OCI-LY1 (cell line): ENCODE results near the gene URB2.

Experiments used
- H2AFZ ChIP-seq: fragments of 200-600 bp; sonication (generic), shearing (Covaris generic); 2 replicates; pipeline ENCODE4 v1.6.0; 2014; ENCODE audit warnings: antibody characterized with exemption, mild to moderate bottlenecking, low read length
- H3F3A ChIP-seq: fragments of 200-600 bp; sonication (generic), shearing (Covaris generic); 2 replicates; pipeline ENCODE4 v1.6.0; 2014; ENCODE audit warnings: mild to moderate bottlenecking, antibody characterized with exemption, low read length, moderate library complexity; ENCODE audit not compliant: insufficient read depth
- H3K27ac ChIP-seq: fragments of 200-600 bp; sonication (generic); 2 replicates; pipeline ENCODE4 v1.5.1; 2014; ENCODE audit warnings: low read length, mixed run types, mild to moderate bottlenecking, low read depth; ENCODE audit not compliant: poor library complexity, severe bottlenecking
- H3K27me3 ChIP-seq: fragments of 200-600 bp; sonication (generic); 2 replicates; pipeline ENCODE4 v1.6.0; 2014; ENCODE audit warnings: antibody characterized with exemption, mild to moderate bottlenecking, low read length, moderate library complexity; ENCODE audit not compliant: insufficient read depth
- H3K36me3 ChIP-seq: fragments of 200-600 bp; sonication (generic); 2 replicates; pipeline ENCODE4 v1.6.1; 2014; ENCODE audit warnings: mild to moderate bottlenecking, antibody characterized with exemption, low read length, moderate library complexity, mixed read lengths; ENCODE audit not compliant: insufficient read depth
- H3K4me1 ChIP-seq: fragments of 200-600 bp; sonication (generic); 2 replicates; pipeline ENCODE4 v1.5.1; 2014; ENCODE audit warnings: mild to moderate bottlenecking, low read length, moderate library complexity; ENCODE audit not compliant: insufficient read depth, severe bottlenecking
- H3K4me2 ChIP-seq: fragments of 200-600 bp; sonication (generic), shearing (Covaris generic); 2 replicates; pipeline ENCODE4 v1.6.1; 2014; ENCODE audit warnings: low read length
- H3K4me3 ChIP-seq: fragments of 200-600 bp; sonication (generic); 2 replicates; pipeline ENCODE4 v1.5.1; 2014; ENCODE audit warnings: low read length, low read depth, mild to moderate bottlenecking, mixed read lengths; ENCODE audit not compliant: poor library complexity, severe bottlenecking
- H3K79me2 ChIP-seq: fragments of 200-600 bp; shearing (Covaris generic); 2 replicates; pipeline ENCODE4 v1.6.1; 2016; ENCODE audit warnings: mixed run types, low read length, mixed read lengths; ENCODE audit not compliant: insufficient read depth
- H3K9ac ChIP-seq: fragments of 200-600 bp; sonication (generic), shearing (Covaris generic); 2 replicates; pipeline ENCODE4 v1.6.1; 2014; ENCODE audit warnings: mild to moderate bottlenecking, low read length, mixed read lengths
- H3K9me2 ChIP-seq: fragments of 200-600 bp; sonication (generic), shearing (Covaris generic); 2 replicates; pipeline ENCODE4 v1.6.1; 2014; ENCODE audit warnings: low read depth, mild to moderate bottlenecking, low read length, mixed read lengths
- H3K9me3 ChIP-seq: fragments of 200-600 bp; shearing (Covaris generic); 2 replicates; pipeline ENCODE4 v1.6.1; 2014; ENCODE audit warnings: low read length, mixed read lengths
- H4K20me1 ChIP-seq: fragments of 200-600 bp; sonication (generic), shearing (Covaris generic); 2 replicates; pipeline ENCODE4 v1.6.0; 2016; ENCODE audit warnings: mild to moderate bottlenecking, low read length; ENCODE audit not compliant: insufficient read depth
- EZH2 ChIP-seq: fragments of 200-600 bp; sonication (generic), shearing (Covaris generic); IDR thresholded peaks from 2 replicates; pipeline ENCODE4 v1.8.0; 2017; ENCODE audit warnings: borderline replicate concordance, mixed run types, mild to moderate bottlenecking, antibody characterized with exemption, low read length, moderate library complexity, mixed read lengths
- TF ChIP-seq, protein P1 (sequence below): fragments of 200-600 bp; sonication (generic), shearing (Covaris generic); IDR thresholded peaks from 2 replicates; pipeline ENCODE4 v1.5.1; 2017; ENCODE audit warnings: mild to moderate bottlenecking, antibody characterized with exemption, low read length, moderate library complexity, mixed read lengths

Gene URB2

GRCh38 chr1:229597877-229598276 lies 28.2 kb upstream of the URB2 start:
- peaks cover 74% of the 10 kb centered on the region for H3K36me3 ChIP-seq
- no peak overlapping the region for H3K4me3 ChIP-seq
- H3F3A ChIP-seq: no peaks in the 10 kb centered on the region
- no peaks in the 10 kb centered on the region for H3K9me2 ChIP-seq
- no peak overlapping the region for H3K4me2 ChIP-seq
- H3K9me3 ChIP-seq: no peaks in the 10 kb centered on the region
- no peaks in the 10 kb centered on the region; the same call in 1 of the 2 replicates for H3K79me2 ChIP-seq
- H4K20me1 ChIP-seq: no peaks in the 10 kb centered on the region
- H3K4me1 ChIP-seq: no peaks in the 10 kb centered on the region
- TF ChIP-seq, protein P1, sequence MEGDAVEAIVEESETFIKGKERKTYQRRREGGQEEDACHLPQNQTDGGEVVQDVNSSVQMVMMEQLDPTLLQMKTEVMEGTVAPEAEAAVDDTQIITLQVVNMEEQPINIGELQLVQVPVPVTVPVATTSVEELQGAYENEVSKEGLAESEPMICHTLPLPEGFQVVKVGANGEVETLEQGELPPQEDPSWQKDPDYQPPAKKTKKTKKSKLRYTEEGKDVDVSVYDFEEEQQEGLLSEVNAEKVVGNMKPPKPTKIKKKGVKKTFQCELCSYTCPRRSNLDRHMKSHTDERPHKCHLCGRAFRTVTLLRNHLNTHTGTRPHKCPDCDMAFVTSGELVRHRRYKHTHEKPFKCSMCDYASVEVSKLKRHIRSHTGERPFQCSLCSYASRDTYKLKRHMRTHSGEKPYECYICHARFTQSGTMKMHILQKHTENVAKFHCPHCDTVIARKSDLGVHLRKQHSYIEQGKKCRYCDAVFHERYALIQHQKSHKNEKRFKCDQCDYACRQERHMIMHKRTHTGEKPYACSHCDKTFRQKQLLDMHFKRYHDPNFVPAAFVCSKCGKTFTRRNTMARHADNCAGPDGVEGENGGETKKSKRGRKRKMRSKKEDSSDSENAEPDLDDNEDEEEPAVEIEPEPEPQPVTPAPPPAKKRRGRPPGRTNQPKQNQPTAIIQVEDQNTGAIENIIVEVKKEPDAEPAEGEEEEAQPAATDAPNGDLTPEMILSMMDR: no peak
- TF ChIP-seq EZH2: no peak
- H3K9ac ChIP-seq: no peak overlapping the region
- H3K27ac ChIP-seq: no peak overlapping the region
- no peak overlapping the region for H2AFZ ChIP-seq
- no peaks in the 10 kb centered on the region for H3K27me3 ChIP-seq

DNA sequence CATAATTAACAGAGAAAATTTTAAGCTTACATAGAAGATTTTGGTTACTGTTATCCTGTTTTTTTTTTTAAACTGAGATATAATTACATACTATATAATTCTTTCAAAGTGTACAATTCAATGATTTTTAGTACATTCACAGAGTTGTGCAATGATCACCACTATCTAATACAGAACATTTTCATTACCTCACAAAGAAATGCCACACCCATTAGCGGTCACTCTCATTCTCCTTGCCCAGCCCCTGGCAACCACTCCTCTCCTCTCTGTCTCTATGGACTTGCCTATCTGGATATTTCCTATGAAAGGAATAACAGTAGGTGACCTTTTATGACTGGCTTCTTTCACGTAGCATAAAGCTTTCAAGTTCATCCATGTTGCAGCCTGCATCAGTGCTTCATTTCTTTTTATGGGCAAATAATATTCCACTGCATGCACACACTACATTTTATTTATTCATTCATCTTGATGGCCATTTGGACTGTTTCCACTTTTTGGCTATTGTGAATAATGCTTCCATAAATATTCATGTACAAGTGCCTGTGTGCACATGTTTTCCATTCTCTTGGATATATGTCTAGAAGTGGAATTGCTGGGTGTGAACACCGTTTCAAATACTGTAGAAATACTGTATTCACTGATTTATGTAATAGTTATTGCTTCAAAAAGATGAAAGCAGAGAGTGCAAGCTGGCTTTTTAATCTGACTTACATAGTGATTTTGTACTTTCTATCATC lies 26.7 kb upstream of the URB2 start:
- no peaks in the 10 kb centered on the region for H3K9me2 ChIP-seq
- no peaks in the 10 kb centered on the region; the same call in 1 of the 2 replicates for H3K79me2 ChIP-seq
- H3K9me3 ChIP-seq: no peaks in the 10 kb centered on the region
- no peak overlapping the region for H3K27ac ChIP-seq
- no peaks in the 10 kb centered on the region for H3F3A ChIP-seq
- no peaks in the 10 kb centered on the region for H3K4me1 ChIP-seq
- no peak overlapping the region for H3K9ac ChIP-seq
- H3K4me2 ChIP-seq: no peak overlapping the region
- peaks cover 77% of the 10 kb centered on the region for H3K36me3 ChIP-seq
- no peak for TF ChIP-seq EZH2
- TF ChIP-seq, protein P1: no peak
- no peak overlapping the region for H3K4me3 ChIP-seq
- H2AFZ ChIP-seq: no peak overlapping the region
- H4K20me1 ChIP-seq: no peaks in the 10 kb centered on the region
- no peaks in the 10 kb centered on the region for H3K27me3 ChIP-seq

DNA sequence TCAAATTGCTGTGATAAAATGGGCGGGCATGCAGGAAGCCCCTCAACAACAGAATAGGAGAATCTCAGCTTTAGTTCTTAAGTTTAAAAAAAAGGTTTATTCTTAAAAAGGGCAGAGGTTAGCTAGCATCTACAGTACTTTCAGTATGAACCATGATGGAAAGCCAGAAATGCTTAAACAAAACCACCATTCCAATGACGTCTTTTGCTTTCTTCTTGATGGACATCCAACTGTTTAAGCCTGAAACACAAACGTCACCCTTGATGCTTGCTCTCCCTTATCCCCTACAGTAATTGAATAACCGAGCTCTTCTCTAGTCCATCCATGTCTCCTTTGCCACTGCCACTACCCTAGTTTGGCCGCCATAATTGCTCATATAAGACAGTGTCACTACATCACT lies 25.8 kb upstream of the URB2 start:
- Histone ChIP-seq H3K4me1 (no peaks in the 10 kb centered on the region), H3K4me2 (no peak overlapping the region), H3K36me3 (peaks cover 73% of the 10 kb centered on the region), H3K27me3 (no peaks in the 10 kb centered on the region), H3K9me2 (no peaks in the 10 kb centered on the region), H3K79me2 (no peaks in the 10 kb centered on the region; the same call in 1 of the 2 replicates), H2AFZ (no peak overlapping the region), H3K4me3 (no peak overlapping the region), H3K9me3 (no peaks in the 10 kb centered on the region), H4K20me1 (no peaks in the 10 kb centered on the region), H3F3A (no peaks in the 10 kb centered on the region), H3K27ac (no peak overlapping the region), H3K9ac (no peak overlapping the region)
- TF ChIP-seq EZH2: no peak
- TF ChIP-seq, protein P1: no peak
